ENCODE data around the gene PRSS35. TPM values are rescaled to one million over a fixed set of nuclear protein-coding genes. Genes with fewer than 3 reads are reported as not detected.

Gene PRSS35
- total and polyA plus RNA-seq, 4 donors = 0.14 to 9.9 (median 0.50) TPM

DNA sequence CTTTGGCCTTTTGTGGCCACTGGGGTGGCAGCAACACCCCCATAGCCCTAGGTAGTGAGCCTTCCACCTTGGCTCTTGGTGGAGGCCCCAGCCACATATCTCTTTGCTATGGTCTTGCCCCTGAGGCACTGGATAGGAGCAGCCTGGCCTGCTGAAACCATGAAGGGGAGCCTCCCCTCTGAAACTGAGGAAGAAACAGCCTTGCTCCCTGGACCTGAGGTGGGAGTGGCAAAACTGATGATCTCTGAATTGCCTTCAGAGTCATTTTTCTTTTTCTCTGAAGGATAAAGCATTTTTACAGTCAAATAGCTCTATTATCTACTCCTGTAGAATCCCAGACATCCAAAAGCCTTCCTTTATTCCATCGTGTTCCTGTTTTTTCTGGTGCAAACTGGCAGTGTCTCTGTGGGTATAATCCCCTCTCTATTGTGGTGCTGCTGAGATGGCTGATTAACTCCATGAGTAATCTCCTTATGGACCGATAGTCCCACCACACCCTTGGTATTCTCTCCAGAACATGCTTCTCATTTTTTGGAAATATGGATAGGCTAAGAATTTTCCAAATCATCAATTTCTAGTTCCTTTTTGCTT lies 22.0 kb upstream of the PRSS35 start:
- H3K36me3 ChIP-seq (ENCODE audit: control insufficient read depth in 4 of 4, insufficient read depth in 4 of 4, low read length in 4 of 4) = no peaks in the 10 kb centered on the region
- WGBS, 2 donors = 90 to 91% methylated on average over 2 of the region's 2 CpGs
- no peaks in the 10 kb centered on the region for H3K4me1 ChIP-seq (ENCODE audit: control insufficient read depth in 5 of 5, insufficient read depth in 5 of 5, low read length in 5 of 5)
- ATAC-seq (ENCODE audit: insufficient read depth, low FRiP score) (no peak), DNase-seq (no peak)
- H3K9ac ChIP-seq (ENCODE audit: insufficient read depth in 1 of 2, low read length in 2 of 2) = no peak overlapping the region
- H3K9me3 ChIP-seq (ENCODE audit: control insufficient read depth in 4 of 4, insufficient read depth in 3 of 4, low read length in 3 of 4) = no peaks in the 10 kb centered on the region
- H3K27me3 ChIP-seq (ENCODE audit: control insufficient read depth in 3 of 3, insufficient read depth in 3 of 3, low read length in 2 of 3) = no peaks in the 10 kb centered on the region
- TF ChIP-seq, protein P1, sequence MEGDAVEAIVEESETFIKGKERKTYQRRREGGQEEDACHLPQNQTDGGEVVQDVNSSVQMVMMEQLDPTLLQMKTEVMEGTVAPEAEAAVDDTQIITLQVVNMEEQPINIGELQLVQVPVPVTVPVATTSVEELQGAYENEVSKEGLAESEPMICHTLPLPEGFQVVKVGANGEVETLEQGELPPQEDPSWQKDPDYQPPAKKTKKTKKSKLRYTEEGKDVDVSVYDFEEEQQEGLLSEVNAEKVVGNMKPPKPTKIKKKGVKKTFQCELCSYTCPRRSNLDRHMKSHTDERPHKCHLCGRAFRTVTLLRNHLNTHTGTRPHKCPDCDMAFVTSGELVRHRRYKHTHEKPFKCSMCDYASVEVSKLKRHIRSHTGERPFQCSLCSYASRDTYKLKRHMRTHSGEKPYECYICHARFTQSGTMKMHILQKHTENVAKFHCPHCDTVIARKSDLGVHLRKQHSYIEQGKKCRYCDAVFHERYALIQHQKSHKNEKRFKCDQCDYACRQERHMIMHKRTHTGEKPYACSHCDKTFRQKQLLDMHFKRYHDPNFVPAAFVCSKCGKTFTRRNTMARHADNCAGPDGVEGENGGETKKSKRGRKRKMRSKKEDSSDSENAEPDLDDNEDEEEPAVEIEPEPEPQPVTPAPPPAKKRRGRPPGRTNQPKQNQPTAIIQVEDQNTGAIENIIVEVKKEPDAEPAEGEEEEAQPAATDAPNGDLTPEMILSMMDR (IDR thresholded peaks at IDR 0.05; ENCODE audit: control extremely low read depth, extremely low read depth) = no peak
- H3K4me3 ChIP-seq = no peak overlapping the region
- H3K27ac ChIP-seq (ENCODE audit: low read depth in 1 of 2, low read length in 1 of 2) = no peak overlapping the region

DNA sequence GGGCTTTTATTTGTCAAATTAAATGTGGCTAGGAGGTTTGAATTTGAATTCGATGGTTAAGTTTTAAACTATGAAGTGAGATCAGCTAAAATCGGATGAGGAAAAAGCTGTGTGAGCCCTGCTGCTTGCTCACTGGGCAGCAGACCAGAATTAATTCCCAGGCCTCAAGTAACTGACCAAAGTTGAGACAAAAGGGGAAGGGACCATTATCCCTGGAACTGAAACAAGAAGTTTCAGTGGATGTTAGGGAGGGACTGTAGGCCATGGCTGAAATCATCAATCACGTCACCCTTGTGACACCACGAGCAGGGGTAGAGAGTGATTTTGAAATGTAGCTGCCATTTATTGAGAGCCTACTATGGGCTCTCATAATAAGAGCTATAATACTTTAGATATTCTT lies 7.0 kb upstream of the PRSS35 start:
- Histone ChIP-seq H3K9me3 (ENCODE audit: control insufficient read depth in 4 of 4, insufficient read depth in 3 of 4, low read length in 3 of 4) (no peaks in the 10 kb centered on the region), H3K36me3 (ENCODE audit: control insufficient read depth in 4 of 4, insufficient read depth in 4 of 4, low read length in 4 of 4) (no peaks in the 10 kb centered on the region), H3K9ac (ENCODE audit: insufficient read depth in 1 of 2, low read length in 2 of 2) (peak overlapping the region in 1 of 2 donors; percentile 8), H3K4me1 (ENCODE audit: control insufficient read depth in 5 of 5, insufficient read depth in 5 of 5, low read length in 5 of 5) (peaks cover 0 to 10% (median 3%) of the 10 kb centered on the region in 5 donors), H3K27me3 (ENCODE audit: control insufficient read depth in 3 of 3, insufficient read depth in 3 of 3, low read length in 2 of 3) (no peaks in the 10 kb centered on the region), H3K27ac (ENCODE audit: low read depth in 1 of 2, low read length in 1 of 2) (no peak overlapping the region), H3K4me3 (no peak overlapping the region)
- ATAC-seq (ENCODE audit: insufficient read depth, low FRiP score) = peak; percentile 55
- peak; percentile 19 to 76 (median 51) for DNase-seq
- 53 to 65% methylated on average over 4 of the region's 4 CpGs for WGBS, 2 donors
- TF ChIP-seq, protein P1 (IDR thresholded peaks at IDR 0.05; ENCODE audit: control extremely low read depth, extremely low read depth) = no peak

GRCh38 chr6:83509441-83509840 lies 2.9 kb upstream of the PRSS35 start:
- H3K9ac ChIP-seq (ENCODE audit: insufficient read depth in 1 of 2, low read length in 2 of 2) = no peak overlapping the region
- peaks cover 0 to 39% (median 2%) of the 10 kb centered on the region in 5 donors for H3K4me1 ChIP-seq (ENCODE audit: control insufficient read depth in 5 of 5, insufficient read depth in 5 of 5, low read length in 5 of 5)
- TF ChIP-seq, protein P1 (IDR thresholded peaks at IDR 0.05; ENCODE audit: control extremely low read depth, extremely low read depth) = no peak
- no peak overlapping the region for H3K4me3 ChIP-seq
- no peak for DNase-seq
- no peaks in the 10 kb centered on the region for H3K9me3 ChIP-seq (ENCODE audit: control insufficient read depth in 4 of 4, insufficient read depth in 3 of 4, low read length in 3 of 4)
- H3K36me3 ChIP-seq (ENCODE audit: control insufficient read depth in 4 of 4, insufficient read depth in 4 of 4, low read length in 4 of 4) = no peaks in the 10 kb centered on the region
- WGBS, 2 donors = 85 to 92% methylated on average over 1 of the region's 1 CpG
- H3K27me3 ChIP-seq (ENCODE audit: control insufficient read depth in 3 of 3, insufficient read depth in 3 of 3, low read length in 2 of 3) = no peaks in the 10 kb centered on the region
- no peak for ATAC-seq (ENCODE audit: insufficient read depth, low FRiP score)
- no peak overlapping the region for H3K27ac ChIP-seq (ENCODE audit: low read depth in 1 of 2, low read length in 1 of 2)

DNA sequence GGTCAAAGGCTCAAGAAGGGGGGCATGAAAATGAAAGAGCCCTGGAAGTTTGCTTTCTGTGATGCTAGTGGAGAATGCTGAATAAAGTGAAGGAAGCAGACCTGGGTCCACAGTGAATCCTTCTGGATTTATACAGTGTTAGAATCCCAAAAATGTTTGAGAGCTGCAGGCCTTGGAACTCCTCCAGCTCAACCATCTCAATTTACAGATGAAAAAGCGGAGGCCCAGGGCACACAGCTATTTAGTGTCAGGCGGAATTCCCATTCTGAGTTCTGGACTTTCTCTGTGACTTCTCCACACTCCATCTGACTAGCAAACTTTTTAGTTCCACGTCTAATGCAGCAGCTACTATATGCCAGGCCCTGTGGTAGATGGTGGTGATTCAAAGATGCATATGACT lies 1.5 kb upstream of the PRSS35 start:
- no peaks in the 10 kb centered on the region for H3K36me3 ChIP-seq (ENCODE audit: control insufficient read depth in 4 of 4, insufficient read depth in 4 of 4, low read length in 4 of 4)
- H3K4me3 ChIP-seq = no peak overlapping the region
- DNase-seq (peak; percentile 39 to 58 (median 56)), ATAC-seq (ENCODE audit: insufficient read depth, low FRiP score) (no peak)
- no peaks in the 10 kb centered on the region for H3K27me3 ChIP-seq (ENCODE audit: control insufficient read depth in 3 of 3, insufficient read depth in 3 of 3, low read length in 2 of 3)
- H3K9me3 ChIP-seq (ENCODE audit: control insufficient read depth in 4 of 4, insufficient read depth in 3 of 4, low read length in 3 of 4) = no peaks in the 10 kb centered on the region
- TF ChIP-seq, protein P1 (IDR thresholded peaks at IDR 0.05; ENCODE audit: control extremely low read depth, extremely low read depth) = no peak
- H3K9ac ChIP-seq (ENCODE audit: insufficient read depth in 1 of 2, low read length in 2 of 2) = no peak overlapping the region
- peaks cover 0 to 33% (median 0%) of the 10 kb centered on the region in 5 donors for H3K4me1 ChIP-seq (ENCODE audit: control insufficient read depth in 5 of 5, insufficient read depth in 5 of 5, low read length in 5 of 5)
- H3K27ac ChIP-seq (ENCODE audit: low read depth in 1 of 2, low read length in 1 of 2) = no peak overlapping the region
- WGBS, 2 donors = 85 to 88% methylated on average over 3 of the region's 3 CpGs

Measured in lung (tissue), 12 donors.